Stimulated activated naive CD4-positive, alpha-beta T cell treated with Interleukin-2 at 50 U/mL for 16 hours (primary cell): ENCODE measurements around the gene ARID3B.
A peak's percentile ranks its signal among the peaks of the same experiment; 100 is the strongest.
"Not testable (repeated sequence)": the region's sequence is repeated elsewhere in the genome, so short reads cannot be mapped to it uniquely, and the experiment has no call there.

Experiments
- DNase-seq: peaks from one replicate; lab custom pipeline; 2025; lab: John Stamatoyannopoulos, UW

ARID3B gene

GRCh38 chr15:74621546-74621920 lies 80.5 kb downstream of the ARID3B start:
- no peak for DNase-seq

- no peak for DNase-seq
Measured at GRCh38 chr15:74621936-74622335, 80.9 kb downstream of the ARID3B start.

- no peak for DNase-seq
Measured at GRCh38 chr15:74622758-74623157, 81.7 kb downstream of the ARID3B start.

GRCh38 chr15:74624020-74624602 lies 83.1 kb downstream of the ARID3B start:
- no peak for DNase-seq

- no peak for DNase-seq
Measured at GRCh38 chr15:74625693-74626092, 84.7 kb downstream of the ARID3B start.

- DNase-seq, result no peak
Measured at GRCh38 chr15:74626336-74626735, 85.3 kb downstream of the ARID3B start.

GRCh38 chr15:74626752-74627692 lies 86.0 kb downstream of the ARID3B start:
- DNase-seq, result no peak

- no peak for DNase-seq
Measured at GRCh38 chr15:74627766-74628165, 86.7 kb downstream of the ARID3B start.

GRCh38 chr15:74628199-74628598 lies 87.2 kb downstream of the ARID3B start:
- DNase-seq, result no peak

- DNase-seq, result no peak
Measured at GRCh38 chr15:74628949-74629348, 87.9 kb downstream of the ARID3B start.

GRCh38 chr15:74629696-74630095 lies 88.7 kb downstream of the ARID3B start:
- not testable (repeated sequence) for DNase-seq

GRCh38 chr15:74630284-74631086 lies 89.5 kb downstream of the ARID3B start:
- DNase-seq, result no peak

- DNase-seq, result no peak
Measured at GRCh38 chr15:74631087-74631385, 90.0 kb downstream of the ARID3B start.

GRCh38 chr15:74631408-74631807 lies 90.4 kb downstream of the ARID3B start:
- no peak for DNase-seq

- DNase-seq, result peak; percentile 34
Measured at GRCh38 chr15:74631935-74632560, 91.0 kb downstream of the ARID3B start.

- no peak for DNase-seq
Measured at GRCh38 chr15:74632601-74633000, 91.6 kb downstream of the ARID3B start.

GRCh38 chr15:74633781-74634180 lies 92.8 kb downstream of the ARID3B start:
- no peak for DNase-seq

- peak; percentile 51 for DNase-seq
Measured at GRCh38 chr15:74635228-74635627, 94.2 kb downstream of the ARID3B start.

- no peak for DNase-seq
Measured at GRCh38 chr15:74636984-74637383, 96.0 kb downstream of the ARID3B start.

- DNase-seq, result no peak
Measured at GRCh38 chr15:74641151-74641550, 100.1 kb downstream of the ARID3B start.

GRCh38 chr15:74642348-74642733 lies 101.3 kb downstream of the ARID3B start:
- no peak for DNase-seq
